AML-193 (cell line): ENCODE results near the gene ACSF3.
"Not testable (repeated sequence)": the region's sequence is repeated elsewhere in the genome, so short reads cannot be mapped to it uniquely, and the experiment has no call there.

ENCODE experiments used
- DNase-seq, 2 experiments: peaks; one replicate each; lab custom pipeline; 2025; lab: John Stamatoyannopoulos, UW

ACSF3 gene

DNA sequence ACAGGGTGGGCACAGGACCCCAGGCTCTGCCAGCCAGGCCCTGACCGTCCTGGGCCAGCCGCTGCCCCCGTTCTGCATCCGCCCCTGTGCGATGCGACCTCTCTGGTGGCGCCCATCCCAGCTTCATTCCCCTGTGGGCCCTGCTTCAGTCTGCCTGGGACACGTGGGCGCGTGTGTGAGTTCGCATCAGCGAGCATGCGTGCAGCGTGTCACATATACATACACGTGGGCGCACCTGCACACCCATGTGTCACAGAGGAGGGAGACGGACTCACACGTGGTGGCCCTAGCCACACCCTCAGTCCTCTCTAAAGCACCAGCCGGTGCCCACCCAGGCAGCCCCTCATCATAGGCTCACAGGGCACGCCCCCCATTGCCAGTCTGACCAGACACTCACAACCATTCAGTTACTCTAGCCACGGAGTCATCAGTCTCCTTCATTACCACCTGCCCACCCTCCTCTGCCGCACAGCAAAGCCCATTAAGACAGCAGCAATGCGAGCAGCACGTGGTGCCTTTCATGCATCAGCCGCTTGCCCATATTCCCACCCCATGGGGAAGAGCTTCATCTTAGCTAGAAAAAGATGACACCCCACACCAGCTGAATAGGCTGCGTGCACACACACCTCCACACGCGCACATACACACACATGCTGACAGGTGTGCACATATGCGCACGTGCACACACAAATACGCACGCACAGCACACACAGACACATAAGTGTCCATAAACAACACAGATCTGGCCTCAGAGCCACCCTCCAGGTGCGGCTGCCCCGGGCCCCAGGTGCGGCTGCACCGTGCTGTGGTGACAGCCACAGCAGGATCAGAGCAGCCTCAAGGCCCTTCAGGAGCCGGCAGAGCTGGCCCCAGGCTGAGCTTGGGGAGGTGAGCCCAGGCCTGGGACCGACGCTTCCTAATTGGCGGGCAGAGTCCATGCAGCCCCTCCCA lies 68.4 kb downstream of the ACSF3 start:
- DNase-seq, result no peak

DNA sequence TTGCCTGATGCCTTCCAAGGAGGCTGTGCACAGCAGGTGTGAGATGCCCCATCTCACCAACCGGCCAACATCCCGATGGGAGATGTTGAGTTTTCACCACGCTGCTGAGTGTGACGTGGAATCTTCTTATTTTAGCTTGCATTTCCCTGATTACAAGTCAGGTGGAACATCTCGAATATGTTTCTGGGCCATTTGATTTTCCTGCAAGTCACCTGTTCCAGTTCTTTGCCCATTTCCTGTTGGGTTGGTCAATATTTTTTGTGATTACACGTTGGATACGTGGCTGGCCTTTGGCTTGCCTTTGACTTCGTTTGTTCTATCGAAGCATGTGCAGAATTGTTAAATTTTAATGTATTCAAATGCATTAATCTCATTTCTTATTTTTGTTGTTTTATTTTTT lies 69.6 kb downstream of the ACSF3 start:
- no peak for DNase-seq

DNA sequence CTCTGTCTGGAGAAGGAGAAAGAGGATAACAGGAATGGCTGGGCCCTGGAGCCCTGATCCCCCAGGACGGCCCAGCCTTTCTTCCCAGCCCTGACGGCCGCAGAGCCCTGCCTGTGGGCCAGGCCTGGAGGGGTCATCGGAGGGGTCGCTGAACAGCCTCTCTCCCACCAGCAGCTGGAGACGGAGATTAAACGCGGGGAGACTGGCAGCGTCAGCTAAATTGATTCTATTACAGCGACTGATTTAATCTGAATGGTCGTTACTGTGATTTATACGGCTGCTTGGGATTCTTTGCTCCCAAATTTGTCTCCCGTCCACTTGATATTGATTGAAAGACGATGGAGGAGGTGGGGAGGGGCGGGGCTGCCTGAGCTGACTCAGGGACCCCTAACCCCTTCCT lies 70.8 kb downstream of the ACSF3 start:
- DNase-seq, result no peak

DNA sequence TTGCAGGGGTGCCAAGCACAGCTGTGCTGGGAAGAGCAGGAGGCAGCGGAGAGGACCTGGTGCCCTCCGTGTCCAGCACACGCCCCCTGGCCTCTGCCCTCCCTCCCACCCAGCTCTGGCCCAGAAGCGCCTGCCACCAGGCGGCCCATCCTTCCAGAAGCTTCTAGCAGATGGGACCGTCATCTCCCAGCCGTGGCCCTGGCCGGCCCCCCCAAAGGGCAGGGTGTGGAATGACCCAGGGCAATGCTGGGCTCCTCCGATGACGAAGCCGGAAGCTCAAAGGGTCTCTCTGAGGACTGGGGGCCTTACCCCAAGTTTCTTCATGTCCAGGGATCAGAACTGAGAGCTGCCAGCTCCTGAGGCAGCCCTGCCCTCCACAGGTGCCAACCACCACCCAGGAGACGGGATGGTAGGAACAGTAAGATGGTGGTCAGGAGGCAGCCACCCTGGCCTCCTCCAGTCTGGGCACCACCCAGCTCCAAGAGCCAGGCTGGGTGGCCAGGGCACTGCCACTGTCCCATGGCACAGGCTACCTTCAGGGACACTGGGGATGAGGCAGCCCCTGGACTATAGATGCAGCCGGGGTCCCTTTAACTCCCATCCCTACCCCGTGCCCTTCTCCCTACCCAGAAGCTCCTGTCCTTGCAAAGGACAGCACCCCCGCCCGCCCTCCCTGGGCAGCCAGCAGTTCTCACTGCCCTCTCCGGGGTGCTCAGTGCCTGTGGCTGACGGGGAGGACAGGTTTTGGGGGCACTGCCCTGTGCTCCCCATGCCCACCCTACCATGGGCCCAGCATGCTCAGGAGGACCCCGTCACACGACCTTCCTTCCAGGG lies 71.4 kb downstream of the ACSF3 start:
- no peak for DNase-seq

DNA sequence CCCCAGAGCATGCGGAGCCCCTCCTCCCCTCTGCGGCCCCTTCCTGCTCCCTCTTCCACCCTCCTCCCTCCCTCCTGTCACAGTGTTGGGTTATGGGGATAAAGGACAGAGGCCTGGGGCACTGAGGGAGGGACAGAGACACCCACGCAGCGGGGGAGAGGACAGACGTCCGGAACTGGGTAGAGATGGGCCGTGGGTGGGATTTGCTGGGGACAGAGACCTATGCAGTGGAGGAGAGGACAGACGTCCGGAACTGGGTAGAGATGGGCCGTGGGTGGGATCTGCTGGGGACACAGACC lies 72.0 kb downstream of the ACSF3 start:
- DNase-seq, result not testable (repeated sequence)

DNA sequence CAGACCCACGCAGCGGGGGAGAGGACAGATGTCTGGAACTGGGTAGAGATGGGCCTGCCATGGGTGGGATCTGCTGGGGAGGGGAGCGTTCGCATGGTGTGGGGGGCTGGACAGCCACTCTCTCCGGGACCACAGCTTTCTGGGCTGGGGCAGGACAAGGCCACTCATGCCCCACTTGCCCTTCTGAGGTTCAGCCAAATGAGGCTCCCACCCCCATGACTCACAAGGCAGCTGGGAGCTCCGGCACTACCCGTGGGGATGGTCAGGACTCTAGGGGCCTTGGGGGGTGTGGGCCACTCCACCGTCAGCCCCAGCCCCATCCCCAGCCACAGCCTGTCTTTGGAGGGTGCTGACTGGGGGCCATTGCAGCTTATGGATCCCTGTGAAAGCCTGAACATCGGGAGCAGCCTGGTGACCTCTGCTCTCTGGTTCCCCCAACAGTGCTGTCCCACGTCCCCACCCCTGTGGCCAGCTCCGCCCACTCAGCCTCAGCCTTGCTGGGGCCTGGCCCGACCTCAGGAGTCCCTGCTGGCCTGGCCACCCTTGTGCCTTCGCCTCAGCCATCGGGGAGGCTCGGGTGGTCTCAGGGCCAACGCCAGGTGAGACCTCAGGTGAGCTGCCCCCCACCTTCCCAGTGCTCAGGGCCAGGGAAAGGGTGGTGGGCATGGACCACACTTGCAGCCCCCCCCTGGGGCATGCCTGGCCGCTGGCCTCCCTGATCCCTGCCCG lies 73.2 kb downstream of the ACSF3 start:
- DNase-seq, result no peak

DNA sequence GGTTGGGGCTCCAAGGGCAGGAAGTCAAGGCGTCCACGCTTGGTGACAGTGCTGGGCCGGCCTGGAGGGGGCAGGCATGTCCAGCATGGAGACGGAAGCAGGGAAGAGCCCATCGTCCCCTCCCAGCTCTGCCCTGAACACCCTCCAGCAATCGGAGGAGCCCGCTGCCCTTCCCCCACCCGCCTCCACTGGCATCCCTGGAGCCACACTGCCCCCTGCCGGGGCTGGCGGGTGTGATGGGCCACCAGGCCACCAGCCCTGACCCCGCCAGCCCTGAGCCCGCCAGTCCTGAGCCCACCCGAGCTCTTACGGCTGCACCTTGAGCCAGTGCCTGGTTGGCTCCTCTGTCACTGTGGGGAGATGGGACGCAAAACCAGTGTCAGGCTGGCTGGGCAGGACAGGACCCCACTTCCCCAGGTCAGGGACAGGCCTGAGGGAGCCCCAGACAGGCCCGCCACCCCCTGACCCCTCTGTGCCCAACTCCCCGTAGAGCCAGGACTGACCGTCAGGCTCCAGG lies 73.8 kb downstream of the ACSF3 start:
- peak; percentile 58 to 75 for DNase-seq

DNA sequence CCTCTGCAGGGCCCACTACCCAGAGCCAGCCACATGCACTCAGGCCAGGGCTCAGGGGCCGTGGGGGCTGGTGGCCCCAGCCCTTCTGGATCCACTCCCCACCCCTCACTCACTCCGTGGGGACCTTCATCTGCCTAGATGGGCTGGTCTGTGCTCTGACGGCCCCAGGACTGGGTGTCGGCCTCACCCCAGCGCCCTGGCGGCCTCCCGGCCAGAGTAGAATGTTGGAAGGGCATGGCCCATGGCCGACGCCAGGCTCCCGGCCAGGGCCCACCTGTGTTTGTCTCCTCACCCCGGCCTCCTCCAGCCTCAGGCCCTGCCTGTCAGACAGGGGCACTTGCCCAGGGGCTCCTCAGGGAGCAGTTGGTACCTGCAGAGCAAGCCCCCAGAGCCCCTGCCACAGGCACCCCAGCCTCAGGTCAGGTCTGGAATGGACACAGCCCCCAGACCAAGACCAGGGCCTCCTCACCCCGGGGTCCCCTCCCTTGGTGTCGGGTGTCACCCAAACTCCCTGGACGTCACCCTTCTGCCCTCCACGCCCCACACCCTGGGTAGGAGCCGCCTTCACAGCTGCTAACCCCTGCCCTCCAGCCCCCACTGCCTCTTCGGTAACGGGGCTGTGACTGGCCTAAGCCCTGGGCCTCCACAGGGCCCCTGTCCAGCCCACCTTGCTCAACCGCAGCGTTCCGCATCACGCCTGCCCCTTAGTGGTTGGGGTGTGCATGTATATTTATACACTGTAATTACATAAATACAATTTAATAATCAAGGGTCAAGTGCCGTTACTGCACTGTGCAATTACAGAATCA lies 74.9 kb downstream of the ACSF3 start:
- DNase-seq, result no peak

DNA sequence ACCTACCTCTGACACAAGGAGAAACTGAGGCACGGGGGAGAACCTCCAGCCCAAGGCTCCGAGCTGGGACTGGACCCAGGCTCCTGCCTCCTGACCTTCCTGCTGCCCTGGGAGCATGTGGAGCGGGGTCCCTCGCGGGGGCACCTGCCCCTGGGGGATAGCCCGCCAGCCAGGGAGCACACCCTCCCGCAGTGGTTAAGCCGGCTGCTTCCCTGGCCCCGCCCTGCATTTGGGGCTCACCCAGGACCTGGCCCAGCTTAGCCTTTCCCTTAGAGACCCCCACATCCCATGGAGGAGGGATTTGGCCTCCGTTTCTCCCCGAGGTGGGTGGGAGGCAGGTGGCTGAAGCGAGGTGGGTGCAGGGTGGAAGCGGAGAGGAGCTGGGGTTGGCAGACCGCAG lies 76.1 kb downstream of the ACSF3 start:
- DNase-seq, result no peak

DNA sequence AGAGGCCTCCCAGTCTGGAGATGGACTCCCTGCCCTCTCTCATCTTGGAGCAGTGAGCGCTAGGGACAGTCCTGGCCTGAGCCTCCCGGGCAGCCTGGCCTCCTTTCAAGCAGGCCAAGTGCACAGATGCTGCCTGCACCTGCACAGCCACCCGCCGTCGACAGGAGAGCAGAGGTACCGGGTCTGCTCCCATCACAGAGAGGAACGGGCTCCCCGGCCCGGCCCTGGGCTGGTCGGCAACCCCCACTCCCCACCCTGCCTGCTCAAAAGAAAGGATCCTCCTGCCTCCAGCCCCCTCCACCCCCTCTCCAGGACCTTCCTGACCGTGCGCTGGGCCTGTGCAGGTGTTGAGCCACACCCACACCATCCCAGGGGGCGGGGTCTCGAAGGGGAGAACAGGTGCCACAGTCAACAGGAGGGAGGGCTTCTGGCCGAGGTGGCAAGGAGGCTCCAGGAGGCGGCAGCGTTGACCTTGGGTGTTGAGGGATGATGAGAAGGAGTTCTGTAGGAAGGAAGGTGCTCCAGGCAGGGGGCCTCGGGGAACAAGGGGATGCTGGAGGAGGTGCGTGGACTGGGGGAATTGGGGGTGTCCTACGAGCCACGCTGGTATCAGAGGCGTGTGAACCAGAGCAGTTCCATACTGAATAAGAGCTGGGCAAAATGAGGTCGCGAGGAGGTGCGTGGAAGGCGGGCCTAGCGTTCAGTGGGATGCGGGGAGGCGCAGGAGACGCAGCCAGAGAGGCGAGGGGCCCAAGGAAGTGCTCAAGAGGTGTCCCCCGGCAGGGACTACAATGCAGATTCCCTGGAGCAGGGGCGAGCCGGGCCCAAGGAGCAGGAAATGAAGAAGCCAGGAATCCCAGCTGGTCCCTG lies 76.9 kb downstream of the ACSF3 start:
- no peak for DNase-seq

DNA sequence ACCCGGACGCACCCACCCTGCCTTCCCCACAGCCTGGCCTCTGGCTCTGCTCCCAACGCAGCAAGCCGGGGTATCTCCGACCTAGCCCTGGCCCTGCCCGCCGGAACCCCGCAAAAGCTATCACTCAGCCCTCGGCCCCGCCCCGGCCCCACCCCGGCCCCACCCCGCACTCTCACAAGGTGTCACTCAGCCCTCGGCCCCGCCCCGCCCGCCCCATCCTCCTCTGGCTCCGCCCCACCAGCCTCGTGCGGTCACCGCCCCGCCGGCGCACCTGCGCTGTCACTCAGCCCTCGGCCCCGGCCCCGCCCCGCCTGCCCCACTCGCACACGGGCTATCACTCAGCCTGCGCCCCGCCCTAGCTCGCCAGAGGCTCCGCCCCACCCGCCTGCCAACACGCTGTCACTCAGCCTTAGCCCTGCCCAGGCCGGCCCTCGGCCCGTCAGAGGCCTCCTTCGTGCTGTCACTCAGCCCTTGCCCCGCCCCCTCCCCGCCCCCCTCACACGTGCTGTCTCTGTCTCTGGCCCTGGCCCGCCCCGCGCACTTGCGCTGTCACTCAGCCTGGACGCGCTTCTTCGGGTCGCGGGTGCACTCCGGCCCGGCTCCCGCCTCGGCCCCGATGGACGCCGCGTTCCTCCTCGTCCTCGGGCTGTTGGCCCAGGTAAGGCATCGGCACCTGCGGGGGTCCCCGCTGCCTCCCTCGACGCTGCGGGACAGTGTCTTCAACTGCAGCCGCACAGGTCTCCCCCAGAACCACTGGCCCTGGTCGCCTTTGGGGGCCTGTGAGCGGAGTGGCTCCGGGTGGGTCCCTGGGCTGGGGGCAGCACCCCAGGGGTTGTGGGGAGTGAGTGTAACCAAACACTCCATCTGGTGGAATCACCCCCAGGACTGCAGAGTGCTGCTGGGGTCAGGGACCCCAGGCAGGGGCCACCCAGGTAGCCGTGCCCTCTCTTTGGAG lies 77.8 kb downstream of the ACSF3 start, which contains the start of gene CDH15:
Gene CDH15 (plus strand): TSS at position 533 of the 955 bp plus-strand sequence. CDS start 84 bp downstream, at position 617.
- peak; percentile 72 to 79 for DNase-seq

DNA sequence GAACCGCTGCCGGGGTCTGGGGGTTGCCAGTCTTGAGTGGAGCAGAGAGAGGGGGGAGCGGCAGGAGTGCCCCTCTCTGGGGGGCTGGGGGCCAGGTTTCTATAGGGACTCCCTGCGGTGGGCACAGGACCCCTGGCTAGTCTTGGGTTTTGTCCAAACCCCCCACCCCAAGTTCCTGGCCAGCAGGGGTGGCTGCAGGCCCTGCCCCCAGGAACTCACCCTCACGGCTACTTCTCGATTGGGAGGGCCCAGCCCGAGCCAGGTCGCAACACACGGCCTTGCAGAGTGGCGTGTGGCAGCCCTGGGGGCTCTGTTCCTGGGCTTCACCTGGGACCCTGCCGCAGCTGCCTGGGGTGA lies 78.5 kb downstream of the ACSF3 start:
- no peak for DNase-seq

DNA sequence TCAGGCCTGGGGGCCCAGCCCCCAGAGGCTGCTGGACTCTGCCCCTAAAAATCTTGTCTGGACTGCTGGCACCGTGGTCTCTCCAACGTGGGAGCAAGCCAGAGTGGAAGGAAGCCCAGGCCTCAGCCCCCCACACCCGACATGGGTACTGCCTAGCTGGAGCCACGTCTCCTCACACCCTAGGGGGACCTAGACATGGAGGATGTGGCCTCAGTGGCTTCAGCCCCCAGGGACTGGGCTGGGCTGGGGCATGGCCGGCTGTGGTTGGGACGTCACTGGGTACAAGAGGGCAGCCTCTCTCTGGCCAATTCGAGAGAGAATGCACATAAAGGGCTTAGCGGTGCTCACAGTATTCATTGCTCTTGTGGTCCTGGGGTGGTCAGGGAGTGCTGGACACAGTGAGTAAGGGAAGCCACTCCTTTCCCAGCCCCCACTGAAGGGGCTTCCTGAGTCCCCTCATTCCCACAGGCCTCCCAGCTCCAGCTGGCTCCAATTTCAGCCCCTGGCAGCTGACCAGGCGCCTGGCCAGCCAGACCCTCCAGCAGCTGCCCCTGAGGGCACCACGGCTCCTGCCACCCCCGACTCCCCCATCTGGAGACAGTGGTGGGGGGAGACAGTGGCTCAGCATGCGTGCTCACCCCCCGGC lies 79.0 kb downstream of the ACSF3 start:
- no peak for DNase-seq

DNA sequence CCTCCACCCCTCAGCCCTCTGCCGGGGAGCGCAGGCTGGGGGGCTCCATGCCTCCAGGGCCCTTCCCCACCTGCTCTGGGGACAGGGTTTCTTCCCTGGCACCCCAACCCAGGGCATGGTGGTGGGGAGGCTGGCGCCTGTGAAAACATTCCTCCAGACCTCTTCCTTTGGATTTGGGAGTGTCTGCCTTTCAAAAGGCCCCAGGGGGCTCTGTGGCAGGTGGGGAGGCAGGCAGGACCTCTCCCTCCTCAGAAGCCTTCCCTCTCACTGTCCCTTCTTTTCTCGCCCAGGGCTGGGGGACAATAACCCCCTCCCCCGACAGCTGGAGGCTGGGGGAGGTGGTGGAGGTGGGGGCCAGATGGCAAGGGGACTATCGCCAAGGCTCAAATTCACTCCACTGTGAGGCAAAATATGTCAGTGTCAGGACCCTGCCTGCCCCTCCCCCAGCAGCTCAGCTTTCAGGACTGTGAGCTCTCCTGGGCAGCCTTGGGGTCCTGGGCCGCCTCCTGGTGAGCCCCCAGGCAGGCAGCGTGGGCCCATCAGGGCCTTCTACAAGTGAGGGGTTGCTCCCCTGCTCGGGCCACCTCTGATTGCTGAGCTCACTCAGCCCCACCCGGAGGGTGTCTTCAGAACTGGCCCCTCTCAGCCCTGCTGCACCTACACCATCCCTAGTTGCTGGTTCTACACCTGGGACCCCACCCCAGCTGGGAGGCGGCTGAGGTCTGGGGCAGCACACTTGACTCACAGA lies 79.7 kb downstream of the ACSF3 start:
- DNase-seq, result no peak

DNA sequence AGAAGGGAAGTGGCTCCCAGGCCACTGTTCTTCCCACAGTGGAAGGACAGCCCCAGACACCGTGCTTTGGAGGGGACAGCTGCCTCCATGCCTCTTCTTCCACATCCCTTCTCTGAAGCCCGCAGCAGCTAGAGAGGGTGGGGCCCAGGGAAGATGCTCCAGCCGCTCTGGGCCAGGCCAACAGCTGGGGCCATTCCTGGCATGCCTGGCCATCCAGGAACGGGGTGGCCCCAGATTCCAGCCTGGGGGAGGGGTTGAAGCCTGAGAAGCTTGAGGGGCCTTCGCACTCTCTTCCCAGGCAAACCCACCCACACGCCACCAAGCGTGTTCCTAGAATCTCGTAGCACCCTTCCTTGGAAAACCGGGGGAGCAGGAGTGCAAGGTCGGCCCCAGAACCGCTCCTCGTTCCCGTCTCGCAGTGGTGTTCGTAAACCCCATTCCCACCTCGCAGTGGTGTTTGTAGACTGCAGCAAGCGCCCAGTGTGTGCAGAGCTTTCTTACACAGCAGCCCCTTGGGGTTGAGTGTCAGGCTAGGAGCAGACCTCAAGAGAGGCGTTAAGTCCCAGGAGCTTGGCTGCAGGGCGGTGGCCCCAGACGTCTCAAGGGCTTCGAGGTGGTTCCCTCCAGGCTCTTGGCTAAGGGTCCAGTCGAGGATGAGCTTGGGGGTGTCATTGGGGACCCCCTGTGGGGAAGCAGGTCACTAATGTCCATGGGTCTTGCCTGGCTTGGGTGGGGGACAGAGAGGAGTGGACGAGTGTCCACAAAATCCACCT lies 80.6 kb downstream of the ACSF3 start:
- no peak for DNase-seq

DNA sequence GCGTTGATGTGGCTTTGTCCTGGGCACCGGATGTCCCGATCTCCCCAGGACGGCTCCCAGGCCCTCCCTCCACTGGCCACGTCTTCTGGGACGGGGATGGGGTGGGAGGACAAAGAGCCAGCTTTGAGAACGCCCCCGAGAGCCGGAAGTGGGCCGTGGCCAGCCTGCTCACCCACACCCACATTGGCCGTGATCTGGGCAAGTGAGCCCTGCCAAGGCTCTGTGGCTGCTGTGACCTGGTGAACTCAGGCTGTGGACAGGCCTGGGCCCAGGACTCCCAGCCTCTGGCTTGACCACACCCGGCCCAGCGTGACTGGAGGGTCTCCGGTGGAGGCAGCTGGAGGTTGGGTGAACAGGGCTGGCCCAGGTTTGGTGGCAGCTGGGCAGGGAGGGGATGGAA lies 81.2 kb downstream of the ACSF3 start:
- DNase-seq, result no peak
